Keratinocyte (primary cell): ENCODE measurements around the gene WDR70. TPM values are rescaled to one million over a fixed set of nuclear protein-coding genes. Genes with fewer than 3 reads are reported as not detected.

Source experiments
- DNase-seq: peaks from one replicate; pipeline ENCODE4 v3.0.0-alpha.2; 2011; ENCODE audit warnings: low read depth, missing footprints, low spot score
- FAIRE-seq: peaks from 2 replicates; lab custom pipeline; 2011; peaks lifted over from hg19 to GRCh38; lab: Jason Lieb, UNC
- H2AFZ ChIP-seq: 2 replicates; pipeline ENCODE4 v1.6.0; 2012; ENCODE audit warnings: low read length, control low read depth, inconsistent platforms; ENCODE audit not compliant: control insufficient read depth
- H3K27ac ChIP-seq: 2 replicates; pipeline ENCODE4 v1.5.1; 2011; ENCODE audit warnings: low read length; ENCODE audit not compliant: control insufficient read depth, insufficient read depth
- H3K27me3 ChIP-seq: 3 replicates; pipeline ENCODE4 v1.6.0; 2011; ENCODE audit warnings: low read length; ENCODE audit not compliant: control insufficient read depth, insufficient read depth; ENCODE audit errors: extremely low read depth
- H3K36me3 ChIP-seq, 2 experiments: 2 replicates in 1 of 2; 3 replicates in 1 of 2; pipeline ENCODE4 v1.5.1; 2011; ENCODE audit warnings: low read length in 2 of 2, mild to moderate bottlenecking in 1 of 2; ENCODE audit not compliant: control insufficient read depth in 2 of 2, insufficient read depth in 2 of 2; ENCODE audit errors: extremely low read depth in 1 of 2
- H3K4me1 ChIP-seq: 3 replicates; pipeline ENCODE4 v1.5.1; 2011; ENCODE audit warnings: low read length; ENCODE audit not compliant: control insufficient read depth, insufficient read depth; ENCODE audit errors: extremely low read depth
- H3K4me2 ChIP-seq: 3 replicates; pipeline ENCODE4 v1.6.0; 2011; ENCODE audit warnings: low read depth, low read length; ENCODE audit not compliant: control insufficient read depth, insufficient read depth; ENCODE audit errors: extremely low read depth
- H3K4me3 ChIP-seq, 3 experiments: fragments of 200-600 bp in 1 of 3; sonication (generic) in 1 of 3; 2 replicates in 2 of 3; 3 replicates in 1 of 3; pipeline ENCODE4 v1.5.1; 2011 to 2016; ENCODE audit warnings: low read length in 3 of 3, mild to moderate bottlenecking in 3 of 3, control low read depth in 2 of 3, inconsistent platforms in 1 of 3, low read depth in 1 of 3, mixed read lengths in 1 of 3, mixed run types in 1 of 3, moderate library complexity in 1 of 3; ENCODE audit not compliant: control insufficient read depth in 2 of 3, insufficient read depth in 2 of 3; ENCODE audit errors: extremely low read depth in 1 of 3
- H3K79me2 ChIP-seq: 2 replicates; pipeline ENCODE4 v1.6.0; 2012; ENCODE audit warnings: low read length; ENCODE audit not compliant: control insufficient read depth, insufficient read depth
- H3K9ac ChIP-seq: 3 replicates; pipeline ENCODE4 v1.6.0; 2011; ENCODE audit warnings: low read length; ENCODE audit not compliant: control insufficient read depth, insufficient read depth; ENCODE audit errors: extremely low read depth
- H3K9me1 ChIP-seq: 3 replicates; pipeline ENCODE4 v1.6.0; 2011; ENCODE audit warnings: low read length; ENCODE audit not compliant: control insufficient read depth, insufficient read depth; ENCODE audit errors: extremely low read depth
- H3K9me3 ChIP-seq: 2 replicates; pipeline ENCODE4 v1.5.1; 2012; ENCODE audit warnings: low read depth, low read length; ENCODE audit not compliant: control insufficient read depth
- H4K20me1 ChIP-seq: 3 replicates; pipeline ENCODE4 v1.6.0; 2011; ENCODE audit warnings: low read length; ENCODE audit not compliant: control insufficient read depth, insufficient read depth; ENCODE audit errors: extremely low read depth
- CTCF ChIP-seq, 3 experiments: IDR thresholded peaks in 1 of 3; conservative IDR thresholded peaks in 1 of 3; optimal IDR thresholded peaks in 1 of 3; 2 replicates in 2 of 3; 3 replicates in 1 of 3; pipeline versions ENCODE3 to v1.5.1; 2011; ENCODE audit warnings: low read length in 3 of 3, mild to moderate bottlenecking in 3 of 3, moderate library complexity in 2 of 3, control low read depth in 1 of 3, inconsistent platforms in 1 of 3; ENCODE audit not compliant: insufficient read depth in 2 of 3; ENCODE audit errors: extremely low read depth in 1 of 3
- EZH2 ChIP-seq: IDR thresholded peaks from one replicate; pipeline ENCODE4 v1.6.1; 2012; ENCODE audit warnings: inconsistent platforms, mild to moderate bottlenecking, low read length, moderate library complexity
- dilution Hi-C: fragments of 300-500 bp; cut with MboI; formaldehyde crosslinking; loops from one replicate; pipeline ENCODE4 v1.7.0; 2020; ENCODE audit warnings: low sequenced_read_pairs; ENCODE audit not compliant: extremely low pct_ligation_motif_present
- polyA plus RNA-seq, 5 experiments: library from polyadenylated mRNA; depleted of rRNA in 3 of 5; stranded (reverse) in 3 of 5; stranded (forward) in 1 of 5; unstranded in 1 of 5; fragments of >200 nt; gene quantifications; 1 replicate in 1 of 5; 2 replicates in 3 of 5; 3 replicates in 1 of 5; pipeline versions ENCODE4 v1.2.1 to v1.2.3, GENCODE V29; 2011 to 2012; ENCODE audit warnings: missing spikeins in 2 of 5, low read depth in 1 of 5, low replicate concordance in 1 of 5

Gene WDR70
- polyA plus RNA-seq, 1 donor (not counting 4 experiments of a cell fraction or from before 2014, with no cell fraction given), result 25.1 TPM

GRCh38 chr5:37667430-37667829 is 288.3 kb downstream of the WDR70 start:
- Histone ChIP-seq H3K9me3 (no peaks in the 10 kb centered on the region), H3K4me3 (no peak overlapping the region), H3K36me3 (no peaks in the 10 kb centered on the region), H3K4me1 (peaks cover 13% of the 10 kb centered on the region), H3K79me2 (no peaks in the 10 kb centered on the region), H2AFZ (no peak overlapping the region), H3K9ac (no peak overlapping the region), H3K27me3 (no peaks in the 10 kb centered on the region), H3K4me2 (no peak overlapping the region), H3K9me1 (no peaks in the 10 kb centered on the region), H4K20me1 (no peaks in the 10 kb centered on the region), H3K27ac (no peak overlapping the region)
- DNase-seq (no peak), FAIRE-seq (no peak)
- TF ChIP-seq CTCF (optimal IDR thresholded peaks at IDR 0.05 in 1 of 3, IDR thresholded peaks at IDR 0.05 in 1 of 3, conservative IDR thresholded peaks at IDR 0.05 in 1 of 3; ENCODE audit: extremely low read depth in 1 of 3, insufficient read depth in 2 of 3, low read length in 3 of 3), result no peak
- dilution Hi-C loops, result no loop called here

DNA sequence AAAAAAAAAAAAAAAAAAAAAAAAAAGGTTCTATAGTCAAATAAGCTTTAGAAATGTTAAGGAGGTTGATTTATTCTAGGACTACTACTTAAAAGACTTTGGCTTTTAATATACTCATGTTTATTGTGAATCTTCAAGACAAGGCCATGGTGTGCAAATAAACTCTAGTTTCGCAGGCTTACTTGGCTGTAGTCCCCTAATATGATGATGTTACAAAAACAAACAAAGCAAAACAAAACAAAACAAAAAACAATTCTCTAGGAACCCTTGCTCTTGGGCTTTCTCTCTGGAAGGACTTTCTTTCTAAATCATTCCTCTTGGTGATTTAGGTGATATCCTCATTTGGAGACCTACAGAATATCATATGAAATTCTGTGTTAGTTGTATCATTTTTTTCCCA is 288.7 kb downstream of the WDR70 start:
- Histone ChIP-seq H3K4me3 (no peak overlapping the region), H3K9me1 (no peaks in the 10 kb centered on the region), H2AFZ (no peak overlapping the region), H3K79me2 (no peaks in the 10 kb centered on the region), H3K36me3 (no peaks in the 10 kb centered on the region), H4K20me1 (no peaks in the 10 kb centered on the region), H3K4me2 (peak overlapping the region; percentile 57), H3K27ac (peak overlapping the region; percentile 48), H3K9ac (no peak overlapping the region), H3K4me1 (peaks cover 13% of the 10 kb centered on the region), H3K27me3 (no peaks in the 10 kb centered on the region), H3K9me3 (no peaks in the 10 kb centered on the region)
- dilution Hi-C loops, result no loop called here
- FAIRE-seq, result no peak
- TF ChIP-seq EZH2 (no peak), CTCF (optimal IDR thresholded peaks at IDR 0.05 in 1 of 3, IDR thresholded peaks at IDR 0.05 in 1 of 3, conservative IDR thresholded peaks at IDR 0.05 in 1 of 3; ENCODE audit: extremely low read depth in 1 of 3, insufficient read depth in 2 of 3, low read length in 3 of 3) (no peak)
- no peak for DNase-seq
